Measurements from ENCODE around the gene KRTAP29-1. TPM values are rescaled to one million over a fixed set of nuclear protein-coding genes. Genes with fewer than 3 reads are reported as not detected.

The KRTAP29-1 gene
- polyA plus RNA-seq, 3 donors, result not detected

DNA sequence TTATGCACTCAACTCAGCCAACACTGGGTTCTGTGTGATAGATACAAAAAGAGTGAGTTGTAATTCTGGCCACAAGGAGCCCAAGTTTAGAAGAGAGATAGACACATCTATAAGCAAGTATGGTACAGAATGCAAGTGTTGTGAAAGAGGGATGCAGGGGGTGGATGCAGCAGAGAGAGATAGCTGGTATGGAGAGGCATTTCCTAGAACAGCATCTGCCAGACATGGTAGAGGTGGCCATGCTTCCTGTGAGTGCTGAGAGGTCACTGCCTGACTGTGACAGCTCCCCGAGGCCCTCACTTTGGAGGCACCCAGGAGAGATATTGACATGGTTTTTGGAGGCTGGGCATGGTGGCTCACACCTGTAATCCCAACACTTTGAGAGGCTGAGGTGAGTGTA lies 8.5 kb upstream of the KRTAP29-1 start:
- Histone ChIP-seq H2AFZ (ENCODE audit: insufficient read depth, low read depth, low read length, poor library complexity, severe bottlenecking) (no peak overlapping the region), H3K9me3 (replicated peaks in 1 of 2; ENCODE audit: control insufficient read depth in 1 of 2, insufficient read depth in 1 of 2, low read length in 2 of 2) (peaks cover 0 to 10% of the 10 kb centered on the region in 2 donors), H3K4me3 (replicated peaks in 1 of 3; ENCODE audit: low read depth in 2 of 3, low read length in 3 of 3) (no peak overlapping the region), H3K36me3 (replicated peaks in 1 of 2; ENCODE audit: control insufficient read depth in 1 of 2, insufficient read depth in 2 of 2, low read length in 2 of 2) (no peaks in the 10 kb centered on the region), H3K27me3 (ENCODE audit: control insufficient read depth in 2 of 2, insufficient read depth in 2 of 2, low read length in 2 of 2) (no peaks in the 10 kb centered on the region), H3K9ac (ENCODE audit: insufficient read depth, low read length, poor library complexity, severe bottlenecking) (no peak overlapping the region), H3K79me2 (ENCODE audit: insufficient read depth, low read length) (no peaks in the 10 kb centered on the region), H3K4me2 (replicated peaks; ENCODE audit: extremely low read depth, low read length, poor library complexity, severe bottlenecking) (no peak overlapping the region), H4K20me1 (ENCODE audit: insufficient read depth, low read length) (no peaks in the 10 kb centered on the region), H3K27ac (ENCODE audit: low read depth in 1 of 2, low read length in 2 of 2) (no peak overlapping the region), H3K4me1 (ENCODE audit: control insufficient read depth in 1 of 2, insufficient read depth in 2 of 2, low read length in 2 of 2) (peaks cover 19 to 20% of the 10 kb centered on the region in 2 donors)
- peaks cover 21% of the 10 kb centered on the region for H3K4me1 Mint-ChIP-seq
- H3K4me3 Mint-ChIP-seq, result no peak overlapping the region
- WGBS (ENCODE audit: insufficient coverage), result 100% methylated on average over 1 of the region's 1 CpG
- H3K9me3 Mint-ChIP-seq, result peaks cover 10 to 22% (median 17%) of the 10 kb centered on the region in 7 donors
- H3K27me3 Mint-ChIP-seq (ENCODE audit: low read depth in 3 of 3), result peaks cover 4 to 12% (median 4%) of the 10 kb centered on the region in 3 donors
- peaks cover 2 to 5% of the 10 kb centered on the region in 2 donors for H3K36me3 Mint-ChIP-seq
- TF ChIP-seq, protein P1, sequence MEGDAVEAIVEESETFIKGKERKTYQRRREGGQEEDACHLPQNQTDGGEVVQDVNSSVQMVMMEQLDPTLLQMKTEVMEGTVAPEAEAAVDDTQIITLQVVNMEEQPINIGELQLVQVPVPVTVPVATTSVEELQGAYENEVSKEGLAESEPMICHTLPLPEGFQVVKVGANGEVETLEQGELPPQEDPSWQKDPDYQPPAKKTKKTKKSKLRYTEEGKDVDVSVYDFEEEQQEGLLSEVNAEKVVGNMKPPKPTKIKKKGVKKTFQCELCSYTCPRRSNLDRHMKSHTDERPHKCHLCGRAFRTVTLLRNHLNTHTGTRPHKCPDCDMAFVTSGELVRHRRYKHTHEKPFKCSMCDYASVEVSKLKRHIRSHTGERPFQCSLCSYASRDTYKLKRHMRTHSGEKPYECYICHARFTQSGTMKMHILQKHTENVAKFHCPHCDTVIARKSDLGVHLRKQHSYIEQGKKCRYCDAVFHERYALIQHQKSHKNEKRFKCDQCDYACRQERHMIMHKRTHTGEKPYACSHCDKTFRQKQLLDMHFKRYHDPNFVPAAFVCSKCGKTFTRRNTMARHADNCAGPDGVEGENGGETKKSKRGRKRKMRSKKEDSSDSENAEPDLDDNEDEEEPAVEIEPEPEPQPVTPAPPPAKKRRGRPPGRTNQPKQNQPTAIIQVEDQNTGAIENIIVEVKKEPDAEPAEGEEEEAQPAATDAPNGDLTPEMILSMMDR (IDR thresholded peaks at IDR 0.05), result no peak
- DNase-seq, result no peak
- H3K27ac Mint-ChIP-seq, result no peak overlapping the region
- intact Hi-C loops (cut with micrococcal nuclease), result no loop called here

DNA sequence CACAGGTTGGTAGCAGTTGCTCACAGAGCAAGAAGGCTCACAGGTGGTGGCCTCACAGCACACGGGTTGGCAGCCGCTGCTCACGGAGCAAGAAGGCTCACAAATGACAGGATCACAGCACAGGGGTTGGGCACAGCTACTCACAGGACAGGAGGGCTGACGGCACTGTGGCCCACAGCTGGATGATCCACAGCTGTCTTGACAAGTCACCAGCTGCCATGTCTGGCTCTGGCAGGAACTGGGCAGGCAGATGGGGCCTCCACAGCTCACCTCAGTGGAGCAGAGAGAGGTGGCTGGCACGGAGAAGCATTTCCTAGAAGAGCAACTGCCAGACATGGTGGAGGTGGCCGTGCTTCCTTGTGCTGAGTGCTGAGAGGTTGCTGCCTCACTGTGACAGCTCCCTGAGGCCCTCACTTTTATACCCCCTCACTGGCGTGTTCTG lies 6.3 kb upstream of the KRTAP29-1 start, which contains the start of gene KRTAP16-1:
Gene KRTAP16-1 (minus strand): TSS at position 392 of the 442 bp plus-strand sequence. CDS start 56 bp downstream, at position 336.
- Histone ChIP-seq H3K9me3 (replicated peaks in 1 of 2; ENCODE audit: control insufficient read depth in 1 of 2, insufficient read depth in 1 of 2, low read length in 2 of 2) (peaks cover 0 to 10% of the 10 kb centered on the region in 2 donors), H3K27me3 (ENCODE audit: control insufficient read depth in 2 of 2, insufficient read depth in 2 of 2, low read length in 2 of 2) (no peaks in the 10 kb centered on the region), H3K36me3 (replicated peaks in 1 of 2; ENCODE audit: control insufficient read depth in 1 of 2, insufficient read depth in 2 of 2, low read length in 2 of 2) (no peaks in the 10 kb centered on the region), H3K4me3 (replicated peaks in 1 of 3; ENCODE audit: low read depth in 2 of 3, low read length in 3 of 3) (peak within 1 kb of the TSS; percentile 4 to 69 (median 17)), H3K27ac (ENCODE audit: low read depth in 1 of 2, low read length in 2 of 2) (peak within 1 kb of the TSS; percentile 6 to 60), H3K4me1 (ENCODE audit: control insufficient read depth in 1 of 2, insufficient read depth in 2 of 2, low read length in 2 of 2) (peaks cover 19 to 20% of the 10 kb centered on the region in 2 donors), H2AFZ (ENCODE audit: insufficient read depth, low read depth, low read length, poor library complexity, severe bottlenecking) (peak within 1 kb of the TSS; percentile 93), H3K79me2 (ENCODE audit: insufficient read depth, low read length) (no peaks in the 10 kb centered on the region), H3K9ac (ENCODE audit: insufficient read depth, low read length, poor library complexity, severe bottlenecking) (peak within 1 kb of the TSS; percentile 53), H3K4me2 (replicated peaks; ENCODE audit: extremely low read depth, low read length, poor library complexity, severe bottlenecking) (peak within 1 kb of the TSS; percentile 79), H4K20me1 (ENCODE audit: insufficient read depth, low read length) (no peaks in the 10 kb centered on the region)
- TF ChIP-seq, protein P1 (IDR thresholded peaks at IDR 0.05), result no peak
- 4% methylated on average over 6 of the region's 7 CpGs for WGBS (ENCODE audit: insufficient coverage)
- Mint-ChIP-seq H3K4me3 (peak within 1 kb of the TSS; percentile 71 to 94), H3K27me3 (ENCODE audit: low read depth in 3 of 3) (peaks cover 3 to 4% (median 4%) of the 10 kb centered on the region in 3 donors), H3K27ac (peak within 1 kb of the TSS in 6 of 7 donors; percentile 46 to 81 (median 60)), H3K4me1 (peaks cover 21% of the 10 kb centered on the region), H3K36me3 (peaks cover 2 to 5% of the 10 kb centered on the region in 2 donors), H3K9me3 (peaks cover 10 to 22% (median 17%) of the 10 kb centered on the region in 7 donors)
- no peak for DNase-seq
- intact Hi-C loops (cut with micrococcal nuclease), result no loop called here
